CD1c-positive myeloid dendritic cell (primary cell): Measurements from ENCODE around the gene FANCG.

Experiments
- DNase-seq: peaks from one replicate; pipeline ENCODE4 v3.0.0-alpha.2; 2016; ENCODE audit errors: extremely low spot score

FANCG gene

GRCh38 chr9:35060548-35061207, 19.1 kb downstream of the FANCG start:
- no peak for DNase-seq

- no peak for DNase-seq
These were observed 20.3 kb downstream of the FANCG start for GRCh38 chr9:35059438-35059837.

- DNase-seq, result no peak
These were observed 22.5 kb downstream of the FANCG start for GRCh38 chr9:35057271-35057620.

GRCh38 chr9:35056571-35057270, 23.0 kb downstream of the FANCG start:
- no peak for DNase-seq

GRCh38 chr9:35054871-35055644, 24.7 kb downstream of the FANCG start:
- DNase-seq, result no peak

DNA sequence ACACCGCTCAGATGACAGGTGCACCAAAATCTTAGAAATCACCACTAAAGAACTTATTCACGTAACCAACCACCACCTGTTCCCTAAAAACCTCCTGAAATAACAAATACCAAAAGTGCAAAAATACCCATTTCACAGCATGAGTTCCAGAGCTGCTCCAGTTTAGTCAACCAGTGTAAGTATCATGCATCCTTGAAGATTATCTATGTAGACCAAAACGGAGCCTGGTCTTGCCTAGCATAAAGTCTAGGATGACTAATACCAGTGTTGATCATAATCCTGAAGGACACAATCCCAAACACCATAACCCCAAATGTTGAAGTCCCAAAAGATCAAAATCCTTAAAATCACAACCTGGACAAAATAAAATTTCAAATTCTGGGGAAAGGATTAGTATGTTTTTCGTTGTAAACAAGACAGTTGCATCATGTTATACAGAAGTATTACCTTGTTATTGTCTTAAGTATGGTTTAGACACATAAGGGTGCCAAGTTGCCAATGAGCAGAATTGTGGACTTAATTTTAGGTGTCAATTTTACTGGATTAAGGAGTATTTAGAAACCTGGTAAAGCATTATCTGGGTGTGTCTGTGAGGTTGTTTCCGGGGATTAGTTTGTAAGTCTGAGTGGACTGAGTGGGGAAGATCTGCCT, 25.4 kb downstream of the FANCG start:
- DNase-seq, result no peak

DNA sequence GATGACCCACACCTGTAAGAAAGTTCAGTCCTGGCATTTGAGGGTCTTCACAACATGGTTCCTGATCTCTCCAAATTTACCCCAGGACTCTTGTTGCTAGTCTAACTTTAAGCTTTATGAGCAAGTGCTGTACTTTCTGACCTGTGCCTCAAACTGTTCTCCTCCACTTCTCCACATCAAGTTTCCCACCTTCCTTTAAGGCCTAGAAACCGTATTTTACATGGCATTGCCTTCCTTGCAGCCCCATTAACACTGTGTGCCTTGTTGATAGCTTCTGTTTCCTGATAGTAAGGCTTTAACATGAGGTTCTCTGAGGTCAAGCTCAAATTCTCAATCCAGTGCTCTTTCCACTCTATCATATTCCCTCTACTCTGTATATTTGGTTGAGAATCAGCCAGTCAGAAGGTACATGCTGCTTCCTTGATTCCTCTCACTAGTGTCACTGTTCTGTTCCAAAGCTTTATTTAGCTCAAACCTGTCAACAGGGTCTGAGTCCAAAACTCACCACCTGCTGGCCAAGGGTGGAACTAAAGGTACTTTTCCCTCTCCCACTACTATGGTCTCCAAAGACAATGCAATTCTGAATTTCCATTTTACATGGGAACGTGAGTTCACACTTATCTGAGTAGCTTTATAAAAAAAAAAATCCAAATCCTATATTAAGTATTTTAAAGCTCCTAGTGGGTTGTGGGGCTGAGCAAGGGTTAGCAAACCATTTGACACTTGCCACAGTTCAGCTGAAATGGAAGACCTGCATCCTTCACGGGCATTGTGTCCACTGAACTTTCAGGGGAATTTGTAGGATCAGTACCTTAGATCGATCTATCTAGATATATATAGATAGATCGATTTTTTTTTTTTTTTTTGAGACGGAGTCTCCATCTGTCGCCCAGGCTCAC, 28.4 kb downstream of the FANCG start:
- peak; percentile 54 for DNase-seq

GRCh38 chr9:35048511-35048910, 31.2 kb downstream of the FANCG start:
- no peak for DNase-seq

DNA sequence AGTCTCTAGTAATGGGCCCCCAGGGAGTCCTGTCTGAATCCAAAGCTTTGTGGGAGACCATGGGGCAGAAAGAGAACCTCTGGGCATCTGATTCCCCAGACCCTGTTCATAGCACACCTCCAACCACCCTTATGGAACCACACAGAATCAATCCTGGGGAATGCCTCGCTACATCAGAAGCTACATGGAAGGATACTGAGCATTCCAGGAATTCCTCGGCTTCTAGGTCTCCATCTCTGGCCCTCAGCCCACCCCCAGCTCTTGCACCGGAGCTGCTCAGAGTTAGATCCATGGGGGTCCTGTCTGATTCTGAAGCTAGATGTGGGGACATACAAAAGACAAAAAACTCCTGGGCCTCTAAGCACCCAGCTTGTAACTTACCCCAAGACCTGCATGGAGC, 35.7 kb downstream of the FANCG start:
- no peak for DNase-seq

GRCh38 chr9:35042891-35043545, 36.7 kb downstream of the FANCG start:
- no peak for DNase-seq

DNA sequence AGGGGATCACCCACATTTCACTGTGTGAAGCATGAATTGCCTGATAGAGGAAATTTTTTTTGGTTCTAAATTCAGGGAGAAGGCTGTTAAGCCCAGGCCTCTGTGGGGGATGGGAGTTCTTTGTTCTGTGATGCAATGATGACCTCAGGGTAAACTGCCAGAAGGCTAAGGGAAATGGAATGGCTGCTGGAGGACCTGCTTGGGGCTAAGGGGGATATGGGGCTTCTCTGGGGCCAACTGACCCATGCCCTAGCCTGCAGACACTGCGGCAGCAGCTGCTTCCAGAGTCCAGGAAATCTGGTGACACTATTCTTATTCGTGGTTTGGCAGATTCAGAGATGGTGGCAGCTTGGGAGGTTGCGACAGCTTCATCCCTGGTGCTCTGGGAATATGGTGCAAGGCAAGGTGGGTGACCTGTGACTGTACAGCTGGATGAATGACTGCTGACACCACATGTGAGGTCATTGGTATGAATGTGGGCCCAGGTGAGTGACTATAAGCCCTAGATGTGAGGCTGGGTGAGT, 37.6 kb downstream of the FANCG start:
- DNase-seq, result no peak

DNA sequence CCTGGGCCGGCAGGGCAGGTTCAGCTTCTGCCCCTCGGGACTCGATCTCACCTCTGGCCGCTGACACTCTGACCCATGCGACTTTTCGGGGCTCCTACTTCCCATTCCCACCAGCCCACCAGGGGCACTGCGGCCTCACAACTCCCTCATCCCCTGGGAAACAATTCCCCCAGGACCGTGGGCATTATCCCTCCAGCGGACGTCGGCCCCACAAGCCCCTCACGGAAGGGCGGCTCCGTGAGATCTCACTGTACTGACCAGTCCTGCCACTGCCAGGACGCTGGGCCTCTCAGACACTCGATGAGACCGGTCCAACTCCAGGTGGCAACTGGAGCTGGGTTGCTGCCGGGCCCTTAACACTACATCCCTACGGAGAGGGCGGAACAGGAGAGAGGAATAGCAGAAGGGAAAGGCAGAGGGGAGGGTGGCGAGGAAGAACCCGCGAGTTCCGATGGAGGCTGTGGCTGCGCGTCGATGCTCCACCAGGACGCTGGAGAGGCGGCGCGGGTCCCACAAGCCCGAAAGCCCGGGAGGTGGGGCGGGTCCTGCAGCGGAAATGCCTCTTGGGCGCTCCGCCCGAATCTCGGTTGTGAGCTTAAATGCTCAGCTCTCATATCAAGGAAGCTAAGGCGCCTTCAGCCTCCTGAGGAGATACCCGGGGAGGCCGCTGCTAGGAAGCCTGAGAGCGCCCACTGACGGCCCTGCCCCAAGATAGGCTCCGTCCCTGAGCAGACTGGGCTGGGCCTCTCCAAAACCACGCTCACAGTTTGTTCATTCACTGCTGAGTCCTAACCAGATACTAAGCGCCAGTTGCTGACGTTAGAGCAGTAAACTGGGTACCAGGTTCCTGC, 43.7 kb downstream of the FANCG start:
- DNase-seq, result no peak

DNA sequence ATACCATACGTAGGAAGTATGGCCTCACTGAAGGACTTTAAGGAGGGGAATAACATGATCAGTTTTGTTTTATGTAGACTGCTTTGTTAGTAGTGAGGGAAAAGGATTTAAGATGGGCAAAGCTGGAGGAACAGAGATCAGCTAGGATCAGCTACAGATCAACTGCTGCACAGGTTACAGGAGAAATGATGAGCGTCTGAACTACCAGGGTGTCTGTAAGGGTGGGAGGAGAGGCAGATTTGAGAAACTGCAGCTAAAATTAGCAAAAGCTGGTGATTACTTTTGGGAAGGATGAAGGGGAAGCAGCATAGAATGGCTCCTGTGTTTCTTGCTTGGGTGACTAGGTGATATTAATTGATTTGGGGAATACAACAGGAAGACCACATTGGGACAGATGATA, 46.6 kb downstream of the FANCG start:
- DNase-seq, result no peak

- no peak for DNase-seq
These were observed 49.9 kb downstream of the FANCG start for GRCh38 chr9:35029852-35030251.

GRCh38 chr9:35029241-35029640, 50.5 kb downstream of the FANCG start:
- no peak for DNase-seq

DNA sequence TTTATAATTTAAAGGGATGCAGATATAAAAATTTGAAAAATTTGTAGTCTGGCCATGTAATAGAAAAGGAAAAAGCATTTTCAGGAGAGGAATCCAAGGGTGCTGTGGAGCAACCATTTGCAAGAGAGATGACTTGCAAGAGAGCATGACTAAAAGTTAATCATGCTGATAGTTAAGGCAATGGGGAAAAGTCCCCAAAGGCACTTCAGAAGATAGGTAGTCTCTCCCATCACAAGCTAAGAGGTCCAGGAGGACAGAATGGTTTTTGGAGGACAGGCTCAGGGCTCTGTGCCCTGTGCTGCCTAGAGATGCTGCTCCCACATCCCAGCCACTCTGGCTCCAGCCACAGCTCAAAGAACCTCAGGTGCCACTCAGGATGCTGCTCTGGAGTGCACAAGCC, 51.4 kb downstream of the FANCG start:
- DNase-seq, result no peak

DNA sequence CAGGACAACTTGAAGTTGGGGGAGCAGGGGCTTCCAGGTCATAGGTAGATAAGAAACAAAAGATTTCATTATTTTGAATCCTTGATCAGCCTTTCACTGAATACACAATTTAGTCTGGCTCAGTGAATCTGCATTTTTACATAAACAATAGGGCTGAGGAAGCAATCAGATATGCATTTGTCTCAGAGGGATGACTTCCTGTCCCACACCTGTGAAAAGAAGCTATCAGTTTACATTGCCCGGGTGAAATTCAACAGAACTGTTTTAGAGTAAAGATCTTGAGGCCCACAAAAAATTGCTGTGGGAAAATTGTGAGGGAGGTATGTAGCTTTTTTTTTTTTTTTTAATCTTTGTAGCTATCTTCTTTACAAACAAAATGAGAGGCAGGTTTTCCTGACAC, 51.9 kb downstream of the FANCG start:
- DNase-seq, result no peak

GRCh38 chr9:35027374-35027773, 52.4 kb downstream of the FANCG start:
- no peak for DNase-seq

GRCh38 chr9:35026671-35027070, 53.1 kb downstream of the FANCG start:
- no peak for DNase-seq
